H9 (cell line): ENCODE results near the gene UBE2D1. TPM values are rescaled to one million over a fixed set of nuclear protein-coding genes. Genes with fewer than 3 reads are reported as not detected.

Experiments
- DNase-seq: peaks from one replicate; pipeline ENCODE4 v3.0.0-alpha.2; 2017
- H2AFZ ChIP-seq: one replicate; pipeline ENCODE4 v1.6.1; 2013; ENCODE audit warnings: mild to moderate bottlenecking, low read length, control low read depth, moderate library complexity
- H2AK5ac ChIP-seq: 2 replicates; pipeline ENCODE4 v1.6.1; 2013; ENCODE audit warnings: low read length, control low read depth, mixed read lengths; ENCODE audit not compliant: insufficient read length
- H2BK120ac ChIP-seq: one replicate; pipeline ENCODE4 v1.6.1; 2013; ENCODE audit warnings: low read depth, mild to moderate bottlenecking, low read length, control low read depth, inconsistent platforms; ENCODE audit not compliant: poor library complexity, severe bottlenecking
- H2BK12ac ChIP-seq: 2 replicates; pipeline ENCODE4 v1.6.1; 2013; ENCODE audit warnings: low read length, control low read depth, mixed read lengths, low read depth; ENCODE audit not compliant: insufficient read length
- H2BK15ac ChIP-seq: 2 replicates; pipeline ENCODE4 v1.6.1; 2013; ENCODE audit warnings: low read depth, low read length, control low read depth
- H2BK20ac ChIP-seq: one replicate; pipeline ENCODE4 v1.6.1; 2013; ENCODE audit warnings: low read depth, mild to moderate bottlenecking, low read length, control low read depth, inconsistent platforms; ENCODE audit not compliant: poor library complexity, severe bottlenecking
- H2BK5ac ChIP-seq: 2 replicates; pipeline ENCODE4 v1.6.1; 2013; ENCODE audit warnings: low read length, control low read depth, mixed read lengths; ENCODE audit not compliant: insufficient read length
- H3K14ac ChIP-seq: 2 replicates; pipeline ENCODE4 v1.6.1; 2013; ENCODE audit warnings: low read length, control low read depth; ENCODE audit not compliant: insufficient read depth
- H3K18ac ChIP-seq: 2 replicates; pipeline ENCODE4 v1.6.1; 2013; ENCODE audit warnings: low read depth, mild to moderate bottlenecking, mixed read lengths, low read length, control low read depth; ENCODE audit not compliant: insufficient read length
- H3K23ac ChIP-seq: 2 replicates; pipeline ENCODE4 v1.6.1; 2013; ENCODE audit warnings: low read length, control low read depth, mixed read lengths, low read depth; ENCODE audit not compliant: insufficient read length
- H3K23me2 ChIP-seq: 2 replicates; pipeline ENCODE4 v1.6.1; 2013; ENCODE audit warnings: low read depth, mild to moderate bottlenecking, mixed read lengths, low read length, control low read depth; ENCODE audit not compliant: insufficient read length, poor library complexity, severe bottlenecking
- H3K27ac ChIP-seq: 2 replicates; pipeline ENCODE4 v1.5.1; 2013; ENCODE audit warnings: low read length, control low read depth, mixed read lengths, low read depth; ENCODE audit not compliant: insufficient read length
- H3K27me3 ChIP-seq: 2 replicates; pipeline ENCODE4 v1.6.1; 2013; ENCODE audit warnings: low read length, control low read depth, inconsistent platforms; ENCODE audit not compliant: insufficient read depth
- H3K4ac ChIP-seq: 2 replicates; pipeline ENCODE4 v1.6.1; 2013; ENCODE audit warnings: low read depth, mild to moderate bottlenecking, control low read depth, inconsistent platforms, low read length, moderate library complexity
- H3K4me1 ChIP-seq: 2 replicates; pipeline ENCODE4 v1.6.1; 2013; ENCODE audit warnings: low read length, control low read depth, inconsistent platforms; ENCODE audit not compliant: insufficient read depth
- H3K4me2 ChIP-seq: 2 replicates; pipeline ENCODE4 v1.6.1; 2013; ENCODE audit warnings: low read length, control low read depth, mixed read lengths; ENCODE audit not compliant: insufficient read length, insufficient read depth
- H3K56ac ChIP-seq: 2 replicates; pipeline ENCODE4 v1.6.1; 2013; ENCODE audit warnings: low read depth, mild to moderate bottlenecking, mixed read lengths, low read length, control low read depth; ENCODE audit not compliant: insufficient read length
- H3K79me1 ChIP-seq: 2 replicates; pipeline ENCODE4 v1.6.1; 2013; ENCODE audit warnings: low read depth, mild to moderate bottlenecking, moderate library complexity, low read length, control low read depth, inconsistent platforms; ENCODE audit not compliant: insufficient read depth, poor library complexity, severe bottlenecking
- H3K79me2 ChIP-seq: 2 replicates; pipeline ENCODE4 v1.6.1; 2013; ENCODE audit warnings: low read length, control low read depth, inconsistent platforms; ENCODE audit not compliant: insufficient read depth
- H3K9ac ChIP-seq: 2 replicates; pipeline ENCODE4 v1.6.1; 2013; ENCODE audit warnings: low read length, control low read depth, mixed read lengths; ENCODE audit not compliant: insufficient read length; ENCODE audit errors: extremely low read depth
- H3K9me3 ChIP-seq: one replicate; pipeline ENCODE4 v1.6.1; 2013; ENCODE audit warnings: low read depth, low read length, inconsistent platforms; ENCODE audit not compliant: control insufficient read depth
- H3T11ph ChIP-seq: one replicate; pipeline ENCODE4 v1.6.1; 2013; ENCODE audit warnings: mild to moderate bottlenecking, low read length, control low read depth, inconsistent platforms
- H4K20me1 ChIP-seq: one replicate; pipeline ENCODE4 v1.6.1; 2013; ENCODE audit not compliant: control insufficient read depth, insufficient read length, insufficient read depth
- H4K5ac ChIP-seq: 2 replicates; pipeline ENCODE4 v1.6.1; 2013; ENCODE audit warnings: low read depth, mild to moderate bottlenecking, mixed read lengths, low read length, control low read depth; ENCODE audit not compliant: insufficient read length
- H4K8ac ChIP-seq: replicated peaks from 2 replicates; pipeline ENCODE4 v1.6.1; 2013; ENCODE audit warnings: low read length, control low read depth, mixed read lengths, low read depth; ENCODE audit not compliant: insufficient read length
- H4K91ac ChIP-seq: 2 replicates; pipeline ENCODE4 v1.6.1; 2013; ENCODE audit warnings: low read depth, mild to moderate bottlenecking, moderate library complexity, mixed read lengths, low read length, control low read depth; ENCODE audit not compliant: insufficient read length
- H3K27ac Mint-ChIP-seq, 3 experiments: 2 replicates in 2 of 3; 3 replicates in 1 of 3; pipeline ENCODE4 v1.8.0; 2020 to 2021; ENCODE audit warnings: mixed read lengths in 3 of 3, mild to moderate bottlenecking in 1 of 3, moderate library complexity in 1 of 3
- H3K27me3 Mint-ChIP-seq: 2 replicates; pipeline ENCODE4 v1.8.0; 2021; ENCODE audit warnings: low read depth, mild to moderate bottlenecking, moderate library complexity, mixed read lengths
- H3K36me3 Mint-ChIP-seq, 3 experiments: 2 replicates in 2 of 3; 3 replicates in 1 of 3; pipeline ENCODE4 v1.8.0; 2020 to 2021; ENCODE audit warnings: low read depth in 3 of 3, mixed read lengths in 3 of 3; ENCODE audit not compliant: insufficient read depth in 1 of 3
- H3K4me1 Mint-ChIP-seq, 2 experiments: 2 replicates each; pipeline ENCODE4 v1.8.0; 2020; ENCODE audit warnings: mixed read lengths in 2 of 2
- H3K4me3 Mint-ChIP-seq, 2 experiments: 2 replicates in 1 of 2; 3 replicates in 1 of 2; pipeline ENCODE4 v1.8.0; 2020 to 2021; ENCODE audit warnings: mild to moderate bottlenecking in 2 of 2, mixed read lengths in 2 of 2, moderate library complexity in 1 of 2
- H3K9me3 Mint-ChIP-seq, 2 experiments: 2 replicates in 1 of 2; 3 replicates in 1 of 2; pipeline ENCODE4 v1.8.0; 2020; ENCODE audit warnings: mild to moderate bottlenecking in 2 of 2, mixed read lengths in 2 of 2, moderate library complexity in 1 of 2
- WGBS: extraction: QIAGEN DNeasy Blood & Tissue Kit; methylation state at CpG from one replicate; pipeline ENCODE4 v1.1.7; 2013; ENCODE audit warnings: missing lambda C conversion rate, low lambda C conversion rate, mixed read lengths; ENCODE audit not compliant: insufficient read length; ENCODE audit errors: extremely low coverage; 5-methylcytosine and 5-hydroxymethylcytosine counted together
- total RNA-seq: library from RNA; stranded (reverse); gene quantifications from 2 replicates; pipeline ENCODE4 v1.2.1, GENCODE V29; 2021
- TF ChIP-seq, protein P1 (sequence below): fragments of 200-600 bp; sonication (generic); conservative IDR thresholded peaks from 3 replicates; pipeline ENCODE4 v1.8.0; 2021; ENCODE audit warnings: antibody characterized with exemption, mild to moderate bottlenecking

UBE2D1 gene
- total RNA-seq, 1 experiment from 2014 or later: 26.8 TPM

DNA sequence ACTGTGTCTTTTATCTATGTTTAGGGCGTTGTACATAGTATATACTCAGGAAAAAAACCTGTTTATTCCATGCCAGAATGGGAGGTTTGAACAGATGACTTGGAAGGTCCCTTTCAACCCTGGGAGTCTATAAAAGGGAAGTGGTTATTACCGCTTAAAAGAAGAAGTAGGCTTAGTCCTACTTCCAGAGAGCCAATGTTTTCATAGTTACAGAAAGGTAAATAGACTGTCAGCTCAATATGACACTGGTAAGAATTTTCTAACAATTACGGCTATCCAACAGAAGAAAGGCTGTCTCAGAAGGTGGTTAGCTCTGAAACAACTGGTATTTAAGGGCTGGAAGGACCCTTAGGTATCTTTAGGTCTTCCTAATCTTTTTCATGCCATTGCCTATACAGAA, 49.3 kb downstream of the UBE2D1 start:
- Histone ChIP-seq H3K27me3 (no peaks in the 10 kb centered on the region), H3K27ac (no peak overlapping the region), H3K9ac (no peak overlapping the region), H3K56ac (no peak overlapping the region), H2BK120ac (no peak overlapping the region), H3K4ac (no peak overlapping the region), H4K20me1 (no peaks in the 10 kb centered on the region), H3T11ph (no peak overlapping the region), H3K14ac (no peak overlapping the region), H3K4me2 (peak overlapping the region; percentile 67), H2AK5ac (no peak overlapping the region), H4K5ac (no peak overlapping the region), H2BK20ac (no peak overlapping the region), H2BK5ac (no peak overlapping the region), H3K4me1 (no peaks in the 10 kb centered on the region), H4K8ac (no peak overlapping the region), H3K23ac (no peak overlapping the region), H3K79me2 (peaks cover 9% of the 10 kb centered on the region; the same call in 1 of the 2 replicates), H3K18ac (no peak overlapping the region), H2BK12ac (no peak overlapping the region), H4K91ac (no peak overlapping the region), H3K23me2 (no peaks in the 10 kb centered on the region), H3K79me1 (no peaks in the 10 kb centered on the region), H3K9me3 (no peaks in the 10 kb centered on the region), H2AFZ (no peak overlapping the region), H2BK15ac (no peak overlapping the region)
- peaks cover 11 to 33% (median 28%) of the 10 kb centered on the region in 3 experiments for H3K36me3 Mint-ChIP-seq
- DNase-seq: no peak
- no peaks in the 10 kb centered on the region; a peak in 1 of 5 replicates for H3K9me3 Mint-ChIP-seq
- no peak overlapping the region for H3K27ac Mint-ChIP-seq
- H3K4me1 Mint-ChIP-seq: peaks cover 12 to 15% of the 10 kb centered on the region in 2 experiments
- TF ChIP-seq, protein P1, sequence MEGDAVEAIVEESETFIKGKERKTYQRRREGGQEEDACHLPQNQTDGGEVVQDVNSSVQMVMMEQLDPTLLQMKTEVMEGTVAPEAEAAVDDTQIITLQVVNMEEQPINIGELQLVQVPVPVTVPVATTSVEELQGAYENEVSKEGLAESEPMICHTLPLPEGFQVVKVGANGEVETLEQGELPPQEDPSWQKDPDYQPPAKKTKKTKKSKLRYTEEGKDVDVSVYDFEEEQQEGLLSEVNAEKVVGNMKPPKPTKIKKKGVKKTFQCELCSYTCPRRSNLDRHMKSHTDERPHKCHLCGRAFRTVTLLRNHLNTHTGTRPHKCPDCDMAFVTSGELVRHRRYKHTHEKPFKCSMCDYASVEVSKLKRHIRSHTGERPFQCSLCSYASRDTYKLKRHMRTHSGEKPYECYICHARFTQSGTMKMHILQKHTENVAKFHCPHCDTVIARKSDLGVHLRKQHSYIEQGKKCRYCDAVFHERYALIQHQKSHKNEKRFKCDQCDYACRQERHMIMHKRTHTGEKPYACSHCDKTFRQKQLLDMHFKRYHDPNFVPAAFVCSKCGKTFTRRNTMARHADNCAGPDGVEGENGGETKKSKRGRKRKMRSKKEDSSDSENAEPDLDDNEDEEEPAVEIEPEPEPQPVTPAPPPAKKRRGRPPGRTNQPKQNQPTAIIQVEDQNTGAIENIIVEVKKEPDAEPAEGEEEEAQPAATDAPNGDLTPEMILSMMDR: no peak
- peak overlapping the region; percentile 98 to 99 for H3K4me3 Mint-ChIP-seq
- no CpG with 5 or more reads among the region's 3 CpGs for WGBS
- peaks cover 3% of the 10 kb centered on the region for H3K27me3 Mint-ChIP-seq
